Left forelimb (tissue), 1 donor: ENCODE results near the gene GABRB2.
"Not testable (repeated sequence)": the region's sequence is repeated elsewhere in the genome, so short reads cannot be mapped to it uniquely, and the experiment has no call there.

Source experiments
- DNase-seq: peaks from one replicate; pipeline ENCODE4 v3.0.0-alpha.2; 2018; ENCODE audit warnings: low spot score

GABRB2 gene

GRCh38 chr5:161546470-161547301 is at the start of gene GABRB2:
GABRB2 (minus strand) TSS chr5:161546725; CDS start chr5:161546643, 82 bp downstream.
- DNase-seq = peak; percentile 77

- DNase-seq = no peak
Observed at GRCh38 chr5:161585798-161586197, 39.3 kb upstream of the GABRB2 start.

- no peak for DNase-seq
Observed at GRCh38 chr5:161580621-161581020, 34.1 kb upstream of the GABRB2 start.

- DNase-seq = no peak
Observed at GRCh38 chr5:161572914-161573313, 26.4 kb upstream of the GABRB2 start.

- DNase-seq = no peak
Observed at GRCh38 chr5:161566081-161566480, 19.6 kb upstream of the GABRB2 start.

- DNase-seq = no peak
Observed at GRCh38 chr5:161562446-161562845, 15.9 kb upstream of the GABRB2 start.

- DNase-seq = peak; percentile 67
Observed at GRCh38 chr5:161549106-161549505, 2.6 kb upstream of the GABRB2 start.

- no peak for DNase-seq
Observed at GRCh38 chr5:161548487-161549094, 2.1 kb upstream of the GABRB2 start.

GRCh38 chr5:161547738-161548486 is 1.4 kb upstream of the GABRB2 start:
- peak; percentile 67 for DNase-seq

GRCh38 chr5:161547406-161547737 is 847 bp upstream of the GABRB2 start:
- no peak for DNase-seq

GRCh38 chr5:161546095-161546469 is 443 bp downstream of the GABRB2 start:
- no peak for DNase-seq

GRCh38 chr5:161545344-161546094 is 1.0 kb downstream of the GABRB2 start:
- DNase-seq = no peak

GRCh38 chr5:161544350-161544765 is 2.2 kb downstream of the GABRB2 start:
- DNase-seq = no peak

- no peak for DNase-seq
Observed at GRCh38 chr5:161539016-161539415, 7.5 kb downstream of the GABRB2 start.

GRCh38 chr5:161535762-161536161 is 10.8 kb downstream of the GABRB2 start:
- DNase-seq = no peak

- DNase-seq = no peak
Observed at GRCh38 chr5:161530700-161531099, 15.8 kb downstream of the GABRB2 start.

GRCh38 chr5:161513942-161514341 is 32.6 kb downstream of the GABRB2 start:
- DNase-seq = no peak

GRCh38 chr5:161507591-161507990 is 38.9 kb downstream of the GABRB2 start:
- DNase-seq = no peak

- not testable (repeated sequence) for DNase-seq
Observed at GRCh38 chr5:161505160-161505559, 41.4 kb downstream of the GABRB2 start.

GRCh38 chr5:161498531-161498930 is 48.0 kb downstream of the GABRB2 start:
- DNase-seq = no peak

GRCh38 chr5:161483721-161484120 is 62.8 kb downstream of the GABRB2 start:
- no peak for DNase-seq

- no peak for DNase-seq
Observed at GRCh38 chr5:161481922-161482321, 64.6 kb downstream of the GABRB2 start.
